Astrocyte (in vitro differentiated cells and primary cell): Measurements from ENCODE around the gene LRP1B.

Experiments
- CTCF ChIP-seq: IDR thresholded peaks from 2 replicates; pipeline ENCODE4 v1.5.1; 2011; ENCODE audit warnings: low read depth, mild to moderate bottlenecking, inconsistent platforms, low read length, moderate library complexity; ENCODE audit not compliant: insufficient read depth
- EZH2 ChIP-seq: IDR thresholded peaks from 2 replicates; pipeline ENCODE4 v1.6.1; 2012; ENCODE audit warnings: mild to moderate bottlenecking, low read length, inconsistent platforms; ENCODE audit not compliant: insufficient read depth

GRCh38 chr2:141316606-141317005, 814.2 kb downstream of the LRP1B start:
- TF ChIP-seq CTCF: no peak
- no peak for TF ChIP-seq EZH2
